Stimulated activated CD4-positive, alpha-beta T cell treated with anti-CD3 and anti-CD28 coated beads, Interleukin-2, amount 100 ng/mL, for 24 hours (primary cell): ENCODE measurements around the gene BCAM.
"Not testable (repeated sequence)": the region's sequence is repeated elsewhere in the genome, so short reads cannot be mapped to it uniquely, and the experiment has no call there.

ENCODE experiments used
- DNase-seq, 2 donors: peaks; one replicate each; pipeline ENCODE4 v3.0.0-alpha.2; 2020

The BCAM gene, protein sequence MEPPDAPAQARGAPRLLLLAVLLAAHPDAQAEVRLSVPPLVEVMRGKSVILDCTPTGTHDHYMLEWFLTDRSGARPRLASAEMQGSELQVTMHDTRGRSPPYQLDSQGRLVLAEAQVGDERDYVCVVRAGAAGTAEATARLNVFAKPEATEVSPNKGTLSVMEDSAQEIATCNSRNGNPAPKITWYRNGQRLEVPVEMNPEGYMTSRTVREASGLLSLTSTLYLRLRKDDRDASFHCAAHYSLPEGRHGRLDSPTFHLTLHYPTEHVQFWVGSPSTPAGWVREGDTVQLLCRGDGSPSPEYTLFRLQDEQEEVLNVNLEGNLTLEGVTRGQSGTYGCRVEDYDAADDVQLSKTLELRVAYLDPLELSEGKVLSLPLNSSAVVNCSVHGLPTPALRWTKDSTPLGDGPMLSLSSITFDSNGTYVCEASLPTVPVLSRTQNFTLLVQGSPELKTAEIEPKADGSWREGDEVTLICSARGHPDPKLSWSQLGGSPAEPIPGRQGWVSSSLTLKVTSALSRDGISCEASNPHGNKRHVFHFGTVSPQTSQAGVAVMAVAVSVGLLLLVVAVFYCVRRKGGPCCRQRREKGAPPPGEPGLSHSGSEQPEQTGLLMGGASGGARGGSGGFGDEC

DNA sequence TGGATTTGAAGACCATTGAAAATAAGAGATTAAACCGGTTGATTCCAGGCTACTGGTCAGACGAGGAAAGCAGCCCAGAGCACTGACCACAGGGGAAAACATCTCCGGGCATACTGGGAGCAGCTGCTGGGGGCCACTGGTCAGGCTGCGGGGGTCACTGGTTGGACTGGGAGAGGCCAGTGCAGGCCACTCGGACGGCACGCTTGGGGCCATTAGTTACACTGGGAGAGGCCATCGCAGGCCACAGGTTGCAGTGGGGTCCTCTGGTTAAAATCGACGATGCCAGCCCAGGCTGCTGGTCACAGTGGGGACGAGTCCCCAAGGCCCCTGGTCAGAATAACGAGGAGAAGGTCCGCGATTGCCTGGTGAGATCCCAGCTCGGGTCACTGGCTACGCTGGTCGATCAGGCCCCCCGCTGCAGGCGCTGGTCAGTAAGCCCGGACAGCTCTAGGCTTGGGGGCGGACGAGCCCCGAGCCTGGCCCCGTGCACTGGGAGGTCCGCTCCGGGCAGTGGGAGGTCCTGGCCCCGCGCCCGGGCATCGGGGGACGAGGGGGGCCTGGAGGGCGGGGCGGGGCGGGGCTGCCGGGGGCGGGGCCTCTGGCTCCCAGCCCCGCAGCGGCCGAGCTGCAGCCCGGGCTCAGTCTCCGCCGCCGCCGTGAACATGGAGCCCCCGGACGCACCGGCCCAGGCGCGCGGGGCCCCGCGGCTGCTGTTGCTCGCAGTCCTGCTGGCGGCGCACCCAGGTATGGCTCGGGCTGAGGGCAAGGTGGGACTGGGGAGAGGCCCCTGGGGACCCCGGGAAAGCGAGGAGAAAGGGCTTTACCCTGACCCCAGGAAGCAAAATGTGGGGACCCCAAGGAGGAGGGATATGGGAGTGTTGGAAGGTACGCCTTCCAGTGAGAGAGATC, at the start of gene BCAM:
BCAM (plus strand) TSS at position 641 of the 909 bp plus-strand sequence; CDS start at position 663, 22 bp downstream.
- peak in 1 of 2 donors; percentile 15 for DNase-seq

DNA sequence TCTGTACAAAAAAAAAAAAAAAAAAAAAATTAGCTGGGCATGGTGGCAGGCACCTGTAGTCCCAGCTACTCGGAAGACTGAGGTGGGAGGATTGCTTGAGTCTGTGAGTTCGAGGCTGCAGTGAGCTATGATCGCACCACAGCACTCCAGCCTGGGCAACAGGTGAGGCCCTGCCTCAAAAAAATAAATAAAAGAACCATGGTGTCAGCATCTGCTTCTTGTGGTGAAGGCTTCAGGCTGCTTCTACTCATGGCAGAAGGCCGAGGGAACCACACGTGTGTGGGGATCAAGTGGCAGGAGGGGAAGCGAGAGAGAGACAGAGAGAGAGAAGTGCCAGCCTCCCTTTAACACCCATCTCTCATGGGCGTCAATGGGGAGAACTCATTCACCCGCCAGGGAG, 46.9 kb upstream of the BCAM start:
- DNase-seq: no peak

GRCh38 chr19:44765033-44765948, 43.6 kb upstream of the BCAM start:
- DNase-seq: no peak

DNA sequence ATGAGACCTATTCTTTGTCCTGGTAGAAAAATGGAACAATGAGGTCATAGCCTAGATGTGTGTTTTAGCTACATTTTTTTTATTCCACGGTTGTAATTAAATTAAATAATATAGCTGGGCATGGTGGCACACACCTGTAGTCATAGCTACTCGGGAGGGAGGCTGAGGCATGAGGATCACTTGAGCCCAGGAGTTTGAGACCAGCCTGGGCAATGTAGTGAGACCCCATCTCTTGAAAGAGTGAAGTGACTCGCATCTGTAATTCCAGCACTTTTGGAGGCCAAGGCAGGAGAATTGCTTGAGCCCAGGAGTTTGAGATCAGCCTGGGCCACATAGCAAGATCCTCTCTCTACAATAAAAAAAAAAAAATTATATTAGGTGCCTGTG, 43.0 kb upstream of the BCAM start:
- DNase-seq: no peak

DNA sequence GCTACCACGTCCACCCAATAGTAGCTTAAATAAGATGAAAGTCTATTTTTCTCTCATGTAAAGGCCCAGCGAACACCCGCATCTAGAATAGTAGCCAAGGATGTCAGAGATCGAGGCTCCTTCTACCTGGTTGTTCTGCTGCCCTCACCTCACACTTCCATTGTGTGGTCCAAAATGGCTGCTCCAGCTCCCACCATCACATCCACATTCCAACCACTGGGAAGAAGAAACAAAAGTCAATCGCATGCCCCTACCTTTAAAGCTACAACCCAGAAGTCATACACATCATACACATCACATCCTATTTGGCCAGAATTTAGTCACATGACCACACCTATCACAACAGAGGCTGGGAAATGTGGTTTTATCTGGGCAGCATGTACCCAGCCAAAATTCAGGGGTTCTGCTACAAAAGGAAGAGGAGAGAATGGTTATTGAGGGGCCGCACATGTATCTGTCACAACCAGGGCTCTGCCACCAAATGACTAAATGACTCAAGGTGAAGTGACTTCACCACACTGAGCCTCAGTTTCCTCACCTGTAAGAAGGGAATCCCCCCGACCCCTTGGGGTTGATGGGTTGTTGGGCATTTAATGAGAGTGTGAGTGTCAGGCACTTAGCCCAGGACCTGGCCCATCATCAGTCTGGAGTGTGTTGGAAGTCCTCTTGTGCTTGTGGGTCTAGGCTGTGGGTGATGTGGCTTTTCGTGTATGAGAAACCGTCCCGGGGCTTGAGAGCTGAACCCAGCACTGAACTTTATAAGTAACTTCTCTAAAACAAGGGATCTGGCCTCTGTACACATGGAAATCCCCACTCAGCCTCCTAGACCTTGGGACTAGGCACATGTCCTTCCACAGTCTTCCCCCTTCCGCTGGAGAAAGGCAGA, 41.4 kb upstream of the BCAM start:
- no peak for DNase-seq

DNA sequence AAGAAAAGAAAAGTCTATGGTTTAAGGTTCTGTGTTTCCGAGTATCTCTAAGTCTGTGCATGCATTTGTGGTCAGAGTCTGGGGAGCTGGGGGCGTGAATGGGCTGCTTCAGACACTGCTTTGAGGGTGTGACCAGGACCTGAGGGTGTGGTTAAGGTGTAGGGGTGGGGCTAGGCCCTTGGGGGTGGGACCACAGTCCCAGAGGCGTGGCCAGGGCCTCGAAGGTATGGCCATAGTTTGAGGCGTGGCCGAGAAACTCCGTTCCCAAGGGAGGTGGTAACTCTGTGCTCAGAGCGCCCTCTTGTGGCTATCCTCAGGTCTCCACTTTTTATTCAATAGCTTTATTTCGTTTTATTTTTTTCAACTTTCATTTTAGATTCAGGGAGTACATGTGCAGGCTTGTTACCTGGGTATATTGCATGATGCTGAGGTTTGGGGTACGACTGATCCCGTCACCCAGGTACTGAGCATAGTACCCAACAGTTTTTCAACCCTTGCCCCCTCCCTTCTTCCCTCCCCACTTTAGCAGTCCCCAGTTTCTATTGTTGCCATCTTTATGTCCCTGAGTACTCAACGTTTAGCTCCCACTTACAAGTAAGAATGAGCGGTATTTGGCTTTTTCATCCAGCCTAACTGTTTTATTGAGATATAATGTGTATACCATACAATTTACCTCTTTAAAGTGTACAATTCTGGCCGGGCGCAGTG, 38.2 kb upstream of the BCAM start:
- peak; percentile 98 for DNase-seq

- DNase-seq: not testable (repeated sequence)
Observed at GRCh38 chr19:44772144-44772543, 36.8 kb upstream of the BCAM start.

GRCh38 chr19:44772959-44773358, 35.9 kb upstream of the BCAM start:
- no peak for DNase-seq

GRCh38 chr19:44775676-44776240, 33.1 kb upstream of the BCAM start:
- no peak for DNase-seq

GRCh38 chr19:44776402-44777096, 32.4 kb upstream of the BCAM start:
- DNase-seq: no peak

DNA sequence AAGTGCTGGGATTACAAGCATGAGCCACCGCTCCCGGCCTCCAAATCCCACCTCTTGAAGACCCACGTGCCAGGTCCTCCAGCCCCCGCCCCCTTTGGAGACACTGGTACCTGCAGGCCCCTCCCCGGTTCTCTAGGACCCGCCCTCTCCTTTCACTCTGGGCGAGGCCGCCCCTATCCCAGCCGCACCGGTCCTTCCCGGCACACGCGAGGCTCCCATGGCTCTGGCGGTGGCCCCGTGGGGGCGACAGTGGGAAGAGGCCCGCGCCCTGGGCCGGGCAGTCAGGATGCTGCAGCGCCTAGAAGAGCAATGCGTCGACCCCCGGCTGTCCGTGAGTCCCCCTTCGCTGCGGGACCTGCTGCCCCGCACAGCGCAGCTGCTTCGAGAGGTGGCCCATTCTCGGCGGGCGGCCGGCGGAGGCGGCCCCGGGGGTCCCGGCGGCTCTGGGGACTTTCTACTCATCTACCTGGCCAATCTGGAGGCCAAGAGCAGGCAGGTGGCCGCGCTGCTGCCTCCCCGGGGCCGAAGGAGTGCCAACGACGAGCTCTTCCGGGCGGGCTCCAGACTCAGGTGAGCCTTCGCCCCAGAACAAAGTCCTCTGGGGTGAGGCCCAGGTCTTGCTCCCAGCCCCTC, 31.1 kb upstream of the BCAM start, which contains the start of gene CBLC:
CBLC (plus strand) TSS at position 176 of the 633 bp plus-strand sequence; CDS start at position 218, 42 bp downstream.
- no peak for DNase-seq

GRCh38 chr19:44779150-44779549, 29.8 kb upstream of the BCAM start:
- DNase-seq: no peak

GRCh38 chr19:44781694-44782093, 27.2 kb upstream of the BCAM start:
- DNase-seq: not testable (repeated sequence)

GRCh38 chr19:44782729-44783128, 26.2 kb upstream of the BCAM start:
- no peak for DNase-seq

GRCh38 chr19:44783545-44783944, 25.4 kb upstream of the BCAM start:
- DNase-seq: no peak

DNA sequence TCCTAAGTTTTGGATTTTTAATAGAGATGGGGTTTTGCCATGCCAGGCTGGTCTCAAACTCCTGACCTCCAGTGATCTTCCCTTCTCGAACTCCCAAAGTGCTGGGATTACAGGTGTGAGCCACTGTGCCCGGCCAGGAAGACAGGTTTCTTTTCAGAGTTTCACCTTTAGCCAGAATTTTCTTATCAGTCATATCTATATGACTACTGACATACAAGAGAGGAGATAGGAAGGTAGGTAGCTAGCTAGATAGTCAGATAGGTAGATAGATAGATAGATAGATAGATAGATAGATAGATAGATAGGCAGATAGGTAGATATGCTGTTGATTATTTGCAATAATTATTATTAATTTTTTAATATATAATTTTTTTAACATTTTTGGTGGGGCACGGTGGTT, 23.6 kb upstream of the BCAM start:
- no peak for DNase-seq

DNA sequence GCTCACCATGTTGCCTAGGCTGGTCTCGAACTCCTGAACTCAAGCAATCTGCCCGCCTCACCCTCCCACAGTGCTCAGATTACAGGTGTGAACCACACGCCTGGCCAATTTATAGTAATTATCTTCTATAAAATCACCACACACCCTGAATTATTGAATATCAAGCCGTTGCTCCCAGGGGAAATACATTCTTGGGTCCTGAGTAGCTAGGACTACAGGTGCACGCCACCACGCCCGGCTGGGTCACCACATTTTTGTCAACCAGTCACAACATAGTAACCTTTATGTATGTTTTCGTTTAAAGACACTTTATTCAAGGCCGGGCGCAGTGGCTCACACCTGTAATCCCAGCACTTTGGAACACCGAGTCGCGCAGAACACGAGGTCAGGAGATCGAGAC, 22.9 kb upstream of the BCAM start:
- no peak for DNase-seq

- DNase-seq: no peak
Observed at GRCh38 chr19:44788971-44789370, 19.9 kb upstream of the BCAM start.

DNA sequence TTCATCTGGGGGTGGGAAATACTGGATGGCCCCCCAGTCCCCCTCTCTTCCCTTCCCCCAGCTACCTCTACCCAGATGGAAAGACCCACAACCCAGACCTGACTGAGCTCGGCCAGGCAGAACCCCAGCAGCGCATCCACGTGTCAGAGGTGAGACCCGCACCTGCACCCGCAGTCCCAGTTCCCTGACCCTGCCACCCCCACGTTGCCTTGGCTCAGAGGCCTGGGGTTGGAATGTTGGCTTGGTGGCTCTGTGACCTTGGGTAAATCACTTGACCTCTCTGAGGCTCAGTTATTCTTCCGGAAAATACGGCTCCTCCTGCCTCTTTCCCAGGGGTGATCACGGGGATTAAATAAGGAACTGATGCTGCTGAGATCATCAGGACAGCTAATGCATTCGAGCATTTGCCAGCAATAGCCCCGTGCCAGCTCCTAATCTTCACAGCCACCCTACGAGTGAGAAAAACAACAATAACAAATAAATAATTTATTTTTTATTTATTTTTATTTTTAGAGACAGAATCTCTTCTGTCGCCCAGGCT, 18.9 kb upstream of the BCAM start:
- no peak for DNase-seq
